H1 (cell line): ENCODE results near the gene SUSD6. TPM values are rescaled to one million over a fixed set of nuclear protein-coding genes. Genes with fewer than 3 reads are reported as not detected.

Source experiments
- CTCF ChIA-PET: fragments of 300-600 bp; sonication (Branson Sonifier 250); formaldehyde crosslinking; loops from one replicate; lab custom pipeline; 2021; ENCODE audit not compliant: partially characterized antibody; lab: Charles Lee
- POLR2A ChIA-PET: fragments of 300-600 bp; sonication (Branson Sonifier 250); formaldehyde crosslinking; loops from one replicate; lab custom pipeline; 2021; ENCODE audit warnings: inconsistent platforms; ENCODE audit not compliant: partially characterized antibody; lab: Charles Lee
- DNase-seq, 2 experiments: peaks; one replicate each; pipeline versions ENCODE4 v3.0.0 to v3.0.0-alpha.2; 2010 to 2022; ENCODE audit warnings: low spot score in 2 of 2, low read depth in 1 of 2, mixed read lengths in 1 of 2
- FAIRE-seq: peaks from 2 replicates; lab custom pipeline; 2011; peaks lifted over from hg19 to GRCh38; lab: Jason Lieb, UNC
- H2AFZ ChIP-seq: 2 replicates; pipeline ENCODE4 v1.8.1; 2012; ENCODE audit warnings: low read length, inconsistent platforms
- H2AK5ac ChIP-seq: 2 replicates; pipeline ENCODE4 v1.6.1; 2013; ENCODE audit warnings: low read depth, low read length
- H2BK120ac ChIP-seq: replicated peaks from 2 replicates; pipeline ENCODE3; 2013; ENCODE audit warnings: low read depth, low read length, inconsistent platforms
- H2BK12ac ChIP-seq: 2 replicates; pipeline ENCODE4 v1.6.1; 2013; ENCODE audit warnings: low read depth, low read length
- H2BK15ac ChIP-seq: 2 replicates; pipeline ENCODE4 v1.6.1; 2013; ENCODE audit warnings: low read length
- H2BK20ac ChIP-seq: 2 replicates; pipeline ENCODE4 v1.6.1; 2013; ENCODE audit warnings: low read length
- H2BK5ac ChIP-seq: 2 replicates; pipeline ENCODE4 v1.6.1; 2013; ENCODE audit warnings: low read depth, low read length
- H3K14ac ChIP-seq: 2 replicates; pipeline ENCODE4 v1.6.1; 2013; ENCODE audit warnings: inconsistent platforms; ENCODE audit not compliant: insufficient read length
- H3K18ac ChIP-seq: 2 replicates; pipeline ENCODE4 v1.6.1; 2013; ENCODE audit warnings: low read length; ENCODE audit errors: extremely low read depth
- H3K23ac ChIP-seq: 2 replicates; pipeline ENCODE4 v1.6.1; 2013; ENCODE audit warnings: inconsistent platforms; ENCODE audit not compliant: insufficient read length
- H3K23me2 ChIP-seq: 2 replicates; pipeline ENCODE4 v1.6.1; 2013; ENCODE audit warnings: low read depth, low read length
- H3K27ac ChIP-seq: 2 replicates; pipeline ENCODE4 v1.6.1; 2011; ENCODE audit warnings: low read depth, low read length, inconsistent platforms
- H3K27me3 ChIP-seq, 4 experiments: replicated peaks in 1 of 4; 1 replicate in 1 of 4; 2 replicates in 3 of 4; pipeline versions ENCODE4 v1.6.1 to v1.8.1; 2011 to 2013; ENCODE audit warnings: low read length in 3 of 4, mild to moderate bottlenecking in 3 of 4, inconsistent platforms in 2 of 4, mixed read lengths in 2 of 4, moderate library complexity in 1 of 4; ENCODE audit not compliant: control insufficient read depth in 3 of 4, insufficient read depth in 3 of 4; ENCODE audit errors: extremely low read depth in 1 of 4
- H3K36me3 ChIP-seq, 4 experiments: 2 replicates each; pipeline versions ENCODE4 v1.6.1 to v1.8.1; 2011 to 2013; ENCODE audit warnings: mild to moderate bottlenecking in 4 of 4, low read length in 3 of 4, moderate library complexity in 2 of 4, control low read depth in 1 of 4, inconsistent platforms in 1 of 4; ENCODE audit not compliant: insufficient read depth in 4 of 4, control insufficient read depth in 2 of 4
- H3K4ac ChIP-seq: replicated peaks from 2 replicates; pipeline ENCODE3; 2013; ENCODE audit warnings: low read length, low read depth, mixed read lengths, inconsistent platforms; ENCODE audit not compliant: insufficient read length
- H3K4me1 ChIP-seq, 4 experiments: replicated peaks in 1 of 4; 1 replicate in 1 of 4; 2 replicates in 3 of 4; pipeline versions ENCODE4 v1.6.1 to v1.8.1; 2011 to 2013; ENCODE audit warnings: low read length in 3 of 4, inconsistent platforms in 2 of 4, mixed read lengths in 1 of 4; ENCODE audit not compliant: insufficient read depth in 4 of 4, control insufficient read depth in 3 of 4
- H3K4me2 ChIP-seq, 2 experiments: 2 replicates each; pipeline versions ENCODE4 v1.6.1 to v1.8.1; 2011 to 2013; ENCODE audit warnings: low read depth in 2 of 2, low read length in 2 of 2, control low read depth in 1 of 2, inconsistent platforms in 1 of 2, mild to moderate bottlenecking in 1 of 2; ENCODE audit not compliant: insufficient read depth in 1 of 2
- H3K4me3 ChIP-seq, 4 experiments: fragments of 200-600, 300-600 bp in 1 of 4; sonication (generic), shearing (Covaris generic), sonication (Bioruptor Twin) in 1 of 4; 2 replicates each; pipeline versions ENCODE4 v1.5.1 to v1.8.1; 2011 to 2016; ENCODE audit warnings: low read length in 4 of 4, low read depth in 3 of 4, control low read depth in 2 of 4, inconsistent platforms in 2 of 4, mild to moderate bottlenecking in 2 of 4, mixed read lengths in 1 of 4, moderate library complexity in 1 of 4; ENCODE audit not compliant: insufficient read depth in 2 of 4; ENCODE audit errors: extremely low read depth in 1 of 4
- H3K56ac ChIP-seq: replicated peaks from 2 replicates; pipeline ENCODE3; 2013; ENCODE audit warnings: low read depth, mild to moderate bottlenecking, mixed read lengths, low read length, inconsistent platforms; ENCODE audit not compliant: insufficient read length
- H3K79me1 ChIP-seq: 2 replicates; pipeline ENCODE4 v1.6.1; 2013; ENCODE audit warnings: low read depth, low read length, control low read depth
- H3K79me2 ChIP-seq, 2 experiments: 2 replicates each; pipeline versions ENCODE4 v1.6.1 to v1.8.1; 2012 to 2013; ENCODE audit warnings: low read length in 2 of 2, mild to moderate bottlenecking in 2 of 2, inconsistent platforms in 1 of 2; ENCODE audit not compliant: insufficient read depth in 2 of 2, control insufficient read depth in 1 of 2
- H3K9ac ChIP-seq, 4 experiments: replicated peaks in 1 of 4; 1 replicate in 1 of 4; 2 replicates in 3 of 4; pipeline versions ENCODE4 v1.6.1 to v1.8.1; 2011 to 2013; ENCODE audit warnings: low read depth in 3 of 4, low read length in 3 of 4, control low read depth in 2 of 4, mild to moderate bottlenecking in 2 of 4, moderate library complexity in 2 of 4, inconsistent platforms in 1 of 4; ENCODE audit errors: extremely low read depth in 1 of 4
- H3K9me3 ChIP-seq, 2 experiments: 2 replicates each; pipeline versions ENCODE4 v1.6.1 to v1.8.1; 2012 to 2013; ENCODE audit warnings: mild to moderate bottlenecking in 2 of 2, moderate library complexity in 2 of 2, control low read depth in 1 of 2, inconsistent platforms in 1 of 2, low read depth in 1 of 2, low read length in 1 of 2, mixed read lengths in 1 of 2; ENCODE audit not compliant: insufficient read depth in 2 of 2
- H4K20me1 ChIP-seq, 2 experiments: replicated peaks in 1 of 2; 2 replicates each; pipeline versions ENCODE3 to v1.8.1; 2011 to 2013; ENCODE audit warnings: inconsistent platforms in 2 of 2, low read length in 2 of 2, mild to moderate bottlenecking in 1 of 2; ENCODE audit not compliant: insufficient read depth in 2 of 2, control insufficient read depth in 1 of 2
- H4K5ac ChIP-seq: 2 replicates; pipeline ENCODE4 v1.6.1; 2013; ENCODE audit warnings: low read length, low read depth, mixed read lengths, inconsistent platforms; ENCODE audit not compliant: insufficient read length
- H4K8ac ChIP-seq: 2 replicates; pipeline ENCODE4 v1.8.0; 2013; ENCODE audit warnings: mild to moderate bottlenecking, moderate library complexity, low read length, inconsistent platforms; ENCODE audit not compliant: insufficient read depth; ENCODE audit errors: extremely low read depth
- H4K91ac ChIP-seq: replicated peaks from 2 replicates; pipeline ENCODE3; 2013; ENCODE audit warnings: low read length, mixed read lengths, inconsistent platforms; ENCODE audit not compliant: insufficient read length
- CEBPB ChIP-seq: IDR thresholded peaks from 2 replicates; pipeline ENCODE4 v1.6.1; 2012; ENCODE audit warnings: low read depth, low read length
- KDM1A ChIP-seq: fragments of 200-600, 300-600 bp; sonication (generic); IDR thresholded peaks from 2 replicates; pipeline ENCODE4 v1.7.1; 2016; ENCODE audit warnings: mild to moderate bottlenecking, low read length, borderline replicate concordance
- KDM5A ChIP-seq: fragments of 200-600 bp; IDR thresholded peaks from 2 replicates; pipeline ENCODE4 v1.7.1; 2012; ENCODE audit warnings: mild to moderate bottlenecking, low read length, inconsistent platforms, mixed read lengths
- SUZ12 ChIP-seq: fragments of 200-600 bp; sonication (generic); IDR thresholded peaks from 2 replicates; pipeline ENCODE4 v1.6.1; 2012; ENCODE audit warnings: mild to moderate bottlenecking, inconsistent platforms, low read length, moderate library complexity, mixed read lengths
- TEAD4 ChIP-seq: IDR thresholded peaks from 2 replicates; pipeline ENCODE4 v1.6.1; 2012; ENCODE audit warnings: low read depth, low read length, inconsistent platforms, mixed read lengths
- WGBS, 2 experiments: shearing (Covaris generic) in 1 of 2; methylation state at CpG; one replicate each; pipeline versions ENCODE4 v1.1.6 to v1.1.7; 2013 to 2015; ENCODE audit warnings: low lambda C conversion rate in 2 of 2, mixed read lengths in 2 of 2, inconsistent platforms in 1 of 2, low coverage in 1 of 2, missing lambda C conversion rate in 1 of 2; ENCODE audit not compliant: insufficient replicate concordance in 2 of 2, insufficient coverage in 1 of 2, insufficient read length in 1 of 2; ENCODE audit errors: extremely low coverage in 1 of 2, missing lambda C conversion rate in 1 of 2; 5-methylcytosine and 5-hydroxymethylcytosine counted together
- polyA plus RNA-seq, 7 experiments: library from polyadenylated mRNA; depleted of rRNA in 3 of 7; stranded (reverse) in 5 of 7; unstranded in 2 of 7; fragments of >200 nt in 5 of 7; fragments of 200-250 nt in 2 of 7; gene quantifications; 1 replicate in 5 of 7; 2 replicates in 1 of 7; 4 replicates in 1 of 7; pipeline versions ENCODE4 v1.2.1 to v1.2.3, GENCODE V29; 2011 to 2013; ENCODE audit warnings: missing spikeins in 2 of 7, mixed read lengths in 2 of 7
- total RNA-seq: library from RNA; stranded (reverse); fragmentation: NEBNext Ultra II Directional; extraction: Animal tissue kit (Norgen Biotek cat#: 25700); gene quantifications from 2 replicates; pipeline ENCODE4 v1.2.1, GENCODE V29; 2021

SUSD6 gene
- total and polyA plus RNA-seq, 2 of the 8 experiments (the other 6 are each of a cell fraction or from before 2014, with no cell fraction given) = 3.0 to 3.8 TPM

GRCh38 chr14:69593018-69593677 is 18.2 kb upstream of the SUSD6 start:
- Histone ChIP-seq H4K20me1 (no peaks in the 10 kb centered on the region), H2BK120ac (no peak overlapping the region), H2BK15ac (no peak overlapping the region), H3K4me3 (no peak overlapping the region), H3K4me1 (no peaks in the 10 kb centered on the region), H3K79me1 (no peaks in the 10 kb centered on the region), H4K91ac (no peak overlapping the region), H3K36me3 (no peaks in the 10 kb centered on the region), H3K23ac (no peak overlapping the region), H2AK5ac (no peak overlapping the region), H3K9me3 (no peaks in the 10 kb centered on the region), H2BK20ac (no peak overlapping the region), H4K8ac (no peak overlapping the region), H2AFZ (no peak overlapping the region), H3K23me2 (no peaks in the 10 kb centered on the region), H2BK12ac (no peak overlapping the region), H3K27me3 (no peaks in the 10 kb centered on the region), H3K79me2 (no peaks in the 10 kb centered on the region), H3K9ac (no peak overlapping the region; a peak in 1 of 7 replicates), H2BK5ac (no peak overlapping the region), H3K56ac (no peak overlapping the region), H3K27ac (no peak overlapping the region), H3K14ac (no peak overlapping the region), H3K4ac (no peak overlapping the region), H3K18ac (no peak overlapping the region), H3K4me2 (no peak overlapping the region), H4K5ac (no peak overlapping the region)
- FAIRE-seq = no peak
- POLR2A ChIA-PET = no interaction called here
- WGBS, 2 experiments = 81% methylated on average over 6 of the region's 6 CpGs; no CpG with 5 or more reads in 1 of the 2 experiments
- no peak for DNase-seq
- CTCF ChIA-PET = interaction anchor here (1.1 to 3.8 kb wide), 7 partner anchors 9 to 435 kb away, joined by 3 to 32 read pairs (median 8); no protein-coding TSS in a partner anchor
- TF ChIP-seq SUZ12 = no peak
- no peak for TF ChIP-seq CEBPB
- no peak for TF ChIP-seq TEAD4
- no peak for TF ChIP-seq KDM5A
- no peak for TF ChIP-seq KDM1A
